Effector memory CD4-positive, alpha-beta T cell (primary cell): ENCODE data around the gene NAA10.

Source experiments
- DNase-seq, 3 donors: peaks; one replicate each; pipeline ENCODE4 v3.0.0-alpha.2; 2020
- H3K27ac ChIP-seq: 2 replicates; pipeline ENCODE4 v1.7.0; 2013; ENCODE audit warnings: mild to moderate bottlenecking, low read length, moderate library complexity; ENCODE audit not compliant: insufficient read depth, poor library complexity, severe bottlenecking
- H3K27me3 ChIP-seq: replicated peaks from 2 replicates; pipeline ENCODE4 v1.7.0; 2013; ENCODE audit warnings: mild to moderate bottlenecking, low read length; ENCODE audit not compliant: insufficient read depth, control insufficient read depth, poor library complexity, severe bottlenecking
- H3K36me3 ChIP-seq: 2 replicates; pipeline ENCODE4 v1.7.0; 2013; ENCODE audit warnings: mild to moderate bottlenecking, low read length, moderate library complexity; ENCODE audit not compliant: control insufficient read depth, insufficient read depth
- H3K4me1 ChIP-seq: 2 replicates; pipeline ENCODE4 v1.7.0; 2013; ENCODE audit warnings: low read length, mild to moderate bottlenecking; ENCODE audit not compliant: control insufficient read depth, insufficient read depth, poor library complexity, severe bottlenecking
- H3K4me3 ChIP-seq: 2 replicates; pipeline ENCODE4 v1.7.0; 2013; ENCODE audit warnings: low read length, low read depth, mild to moderate bottlenecking; ENCODE audit not compliant: insufficient read depth, poor library complexity, severe bottlenecking
- H3K9me3 ChIP-seq: 2 replicates; pipeline ENCODE4 v1.7.0; 2013; ENCODE audit warnings: mild to moderate bottlenecking, low read length, moderate library complexity; ENCODE audit not compliant: control insufficient read depth

The NAA10 gene

DNA sequence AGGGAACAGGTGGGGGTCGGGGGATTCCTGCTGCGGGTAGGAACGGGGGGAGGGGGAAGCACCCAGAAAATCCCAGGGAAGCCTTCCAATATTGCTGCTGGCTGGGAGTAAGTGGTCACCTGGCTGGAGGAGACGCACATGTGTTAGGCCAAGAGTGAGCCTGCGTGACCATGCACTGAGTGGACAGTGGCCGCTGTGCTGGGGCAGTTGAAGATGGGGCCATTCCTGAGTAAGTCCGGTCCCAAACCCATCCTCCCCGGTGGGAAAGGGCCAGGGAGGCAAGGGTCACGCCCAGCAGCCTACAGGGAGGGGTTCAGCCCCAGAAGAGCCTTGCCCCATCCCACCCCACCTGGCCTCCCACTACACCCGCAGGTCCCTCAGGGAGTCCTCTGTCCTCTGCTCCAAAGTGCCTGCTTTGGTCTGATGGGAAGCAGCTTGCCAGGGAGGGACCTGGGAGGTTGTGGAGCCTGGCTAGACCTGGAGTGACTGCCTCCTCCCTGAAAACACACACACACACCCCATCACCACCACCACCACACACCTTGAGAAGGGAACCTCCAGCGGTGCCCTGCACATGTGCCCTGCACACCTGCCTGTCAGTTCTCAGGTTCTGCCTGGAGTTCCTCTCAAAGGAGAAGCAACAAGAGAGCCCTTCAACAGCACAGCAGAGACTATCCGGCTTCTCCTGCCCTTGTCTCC lies 54.9 kb downstream of the NAA10 start:
- H3K27me3 ChIP-seq, result peaks cover 13% of the 10 kb centered on the region
- H3K4me3 ChIP-seq, result no peak overlapping the region
- no peak overlapping the region for H3K27ac ChIP-seq
- no peaks in the 10 kb centered on the region for H3K9me3 ChIP-seq
- H3K36me3 ChIP-seq, result no peaks in the 10 kb centered on the region
- peaks cover 2% of the 10 kb centered on the region for H3K4me1 ChIP-seq
- no peak for DNase-seq
